ENCODE data around the gene ACOT6. TPM values are rescaled to one million over a fixed set of nuclear protein-coding genes. Genes with fewer than 3 reads are reported as not detected.
A peak's percentile ranks its signal among the peaks of the same experiment; 100 is the strongest.
"Not testable (repeated sequence)": the region's sequence is repeated elsewhere in the genome, so short reads cannot be mapped to it uniquely, and the experiment has no call there.

The ACOT6 gene
- total RNA-seq, 1 experiment from 2014 or later, result not detected

GRCh38 chr14:73582102-73582979 is 30.0 kb upstream of the ACOT6 start:
- H3K9me3 ChIP-seq (replicated peaks); H3K4me3 ChIP-seq; H3K27me3 ChIP-seq; DNase-seq; H3K27ac ChIP-seq; H3K36me3 ChIP-seq; H3K4me1 ChIP-seq: not testable (repeated sequence)

- Histone ChIP-seq H3K36me3 (no peaks in the 10 kb centered on the region), H3K9me3 (replicated peaks) (no peaks in the 10 kb centered on the region), H3K27ac (no peak overlapping the region), H3K4me1 (no peaks in the 10 kb centered on the region), H3K4me3 (no peak overlapping the region), H3K27me3 (no peaks in the 10 kb centered on the region)
- no peak for DNase-seq
These were observed 23.6 kb upstream of the ACOT6 start for GRCh38 chr14:73588695-73589094.

GRCh38 chr14:73589116-73589515 is 23.2 kb upstream of the ACOT6 start:
- Histone ChIP-seq H3K36me3 (no peaks in the 10 kb centered on the region), H3K9me3 (replicated peaks) (no peaks in the 10 kb centered on the region), H3K27ac (no peak overlapping the region), H3K4me1 (no peaks in the 10 kb centered on the region), H3K4me3 (no peak overlapping the region), H3K27me3 (no peaks in the 10 kb centered on the region)
- DNase-seq, result no peak

GRCh38 chr14:73590673-73591004 is 21.7 kb upstream of the ACOT6 start:
- H3K4me1 ChIP-seq; DNase-seq; H3K27me3 ChIP-seq; H3K9me3 ChIP-seq (replicated peaks); H3K36me3 ChIP-seq; H3K4me3 ChIP-seq; H3K27ac ChIP-seq: not testable (repeated sequence)

- Histone ChIP-seq H3K27me3 (no peaks in the 10 kb centered on the region), H3K27ac (no peak within 1 kb of the TSS), H3K9me3 (replicated peaks) (no peaks in the 10 kb centered on the region), H3K4me3 (no peak within 1 kb of the TSS), H3K36me3 (no peaks in the 10 kb centered on the region), H3K4me1 (no peaks in the 10 kb centered on the region)
- no peak for DNase-seq
These were observed 20.4 kb upstream of the ACOT6 start, which contains the start of gene ACOT4 for GRCh38 chr14:73591690-73592449. Gene ACOT4 (plus strand): TSS chr14:73591873. CDS start chr14:73591960, 87 bp downstream.

- no peak overlapping the region for H3K4me3 ChIP-seq
- H3K4me1 ChIP-seq, result no peaks in the 10 kb centered on the region
- no peak overlapping the region for H3K27ac ChIP-seq
- no peaks in the 10 kb centered on the region for H3K9me3 ChIP-seq (replicated peaks)
- H3K36me3 ChIP-seq, result no peaks in the 10 kb centered on the region
- H3K27me3 ChIP-seq, result no peaks in the 10 kb centered on the region
- no peak for DNase-seq
These were observed 17.8 kb upstream of the ACOT6 start for GRCh38 chr14:73594491-73594890.

GRCh38 chr14:73599499-73599898 is 12.8 kb upstream of the ACOT6 start:
- Histone ChIP-seq H3K36me3 (no peaks in the 10 kb centered on the region), H3K4me1 (peaks cover 12% of the 10 kb centered on the region), H3K27ac (no peak overlapping the region), H3K27me3 (no peaks in the 10 kb centered on the region), H3K4me3 (no peak overlapping the region), H3K9me3 (replicated peaks) (no peaks in the 10 kb centered on the region)
- no peak for DNase-seq

GRCh38 chr14:73602994-73603393 is 9.3 kb upstream of the ACOT6 start:
- no peak overlapping the region for H3K4me3 ChIP-seq
- no peak overlapping the region for H3K27ac ChIP-seq
- no peaks in the 10 kb centered on the region for H3K36me3 ChIP-seq
- peak; percentile 10 to 18 for DNase-seq
- no peaks in the 10 kb centered on the region for H3K9me3 ChIP-seq (replicated peaks)
- H3K27me3 ChIP-seq, result no peaks in the 10 kb centered on the region
- H3K4me1 ChIP-seq, result peaks cover 12% of the 10 kb centered on the region

GRCh38 chr14:73606271-73606670 is 6.0 kb upstream of the ACOT6 start:
- Histone ChIP-seq H3K4me1 (peaks cover 12% of the 10 kb centered on the region), H3K4me3 (no peak overlapping the region), H3K27me3 (no peaks in the 10 kb centered on the region), H3K36me3 (no peaks in the 10 kb centered on the region), H3K27ac (no peak overlapping the region), H3K9me3 (replicated peaks) (no peaks in the 10 kb centered on the region)
- DNase-seq, result no peak

GRCh38 chr14:73607241-73607640 is 5.1 kb upstream of the ACOT6 start:
- Histone ChIP-seq H3K4me3 (no peak overlapping the region), H3K4me1 (peaks cover 8% of the 10 kb centered on the region), H3K27me3 (no peaks in the 10 kb centered on the region), H3K36me3 (no peaks in the 10 kb centered on the region), H3K27ac (no peak overlapping the region), H3K9me3 (replicated peaks) (no peaks in the 10 kb centered on the region)
- DNase-seq, result no peak

GRCh38 chr14:73610687-73611086 is 1.6 kb upstream of the ACOT6 start:
- Histone ChIP-seq H3K4me3 (no peak overlapping the region), H3K27ac (no peak overlapping the region), H3K4me1 (no peaks in the 10 kb centered on the region; the same call in 1 of the 2 replicates), H3K9me3 (replicated peaks) (no peaks in the 10 kb centered on the region), H3K36me3 (no peaks in the 10 kb centered on the region), H3K27me3 (no peaks in the 10 kb centered on the region)
- peak; percentile 72 to 74 for DNase-seq

GRCh38 chr14:73613046-73613383 is 698 bp downstream of the ACOT6 start:
- H3K27ac ChIP-seq, result no peak overlapping the region
- H3K36me3 ChIP-seq, result no peaks in the 10 kb centered on the region
- peak overlapping the region; percentile 71 for H3K4me3 ChIP-seq
- H3K9me3 ChIP-seq (replicated peaks), result no peaks in the 10 kb centered on the region
- no peak for DNase-seq
- no peaks in the 10 kb centered on the region for H3K27me3 ChIP-seq
- no peaks in the 10 kb centered on the region; the same call in 1 of the 2 replicates for H3K4me1 ChIP-seq

GRCh38 chr14:73613419-73613963 is 1.2 kb downstream of the ACOT6 start:
- DNase-seq, result no peak
- Histone ChIP-seq H3K36me3 (no peaks in the 10 kb centered on the region), H3K4me1 (no peaks in the 10 kb centered on the region; the same call in 1 of the 2 replicates), H3K27ac (no peak overlapping the region), H3K9me3 (replicated peaks) (no peaks in the 10 kb centered on the region), H3K4me3 (peak overlapping the region; percentile 71), H3K27me3 (no peaks in the 10 kb centered on the region)

GRCh38 chr14:73616831-73617230 is 4.5 kb downstream of the ACOT6 start:
- Histone ChIP-seq H3K27me3 (no peaks in the 10 kb centered on the region), H3K36me3 (no peaks in the 10 kb centered on the region), H3K27ac (no peak overlapping the region), H3K4me1 (no peaks in the 10 kb centered on the region), H3K4me3 (no peak overlapping the region), H3K9me3 (replicated peaks) (no peaks in the 10 kb centered on the region)
- DNase-seq, result no peak

- Histone ChIP-seq H3K9me3 (replicated peaks) (no peaks in the 10 kb centered on the region), H3K4me1 (no peaks in the 10 kb centered on the region), H3K4me3 (no peak overlapping the region), H3K36me3 (no peaks in the 10 kb centered on the region), H3K27me3 (no peaks in the 10 kb centered on the region), H3K27ac (no peak overlapping the region)
- DNase-seq, result no peak
These were observed 7.2 kb downstream of the ACOT6 start for GRCh38 chr14:73619524-73619923.

Data from SJCRH30 (cell line).